Natural killer cell (primary cell): Measurements from ENCODE around the gene TCHHL1. TPM values are rescaled to one million over a fixed set of nuclear protein-coding genes. Genes with fewer than 3 reads are reported as not detected.

Source experiments
- ATAC-seq, 3 donors: fragments of 150-1000 bp in 2 of 3; fragments of 200-7000 bp in 1 of 3; cut with Tn5 transposase; 1 replicate in 1 of 3; 2 replicates in 2 of 3; pipeline ENCODE4 v1.10.0; 2021; ENCODE audit warnings: mild to moderate bottlenecking in 2 of 3, moderate library complexity in 2 of 3
- DNase-seq, 2 donors: peaks; one replicate each; pipeline versions ENCODE4 v3.0.0 to v3.0.0-alpha.2; 2013 to 2021; ENCODE audit warnings: mixed read lengths in 1 of 2
- H3K27ac ChIP-seq: one replicate; pipeline ENCODE4 v1.5.1; 2013; ENCODE audit warnings: mild to moderate bottlenecking, low read length
- H3K27me3 ChIP-seq: one replicate; pipeline ENCODE4 v1.6.1; 2013; ENCODE audit warnings: low read length; ENCODE audit not compliant: control insufficient read depth, insufficient read depth
- H3K36me3 ChIP-seq: one replicate; pipeline ENCODE4 v1.6.1; 2013; ENCODE audit warnings: low read length; ENCODE audit not compliant: control insufficient read depth, insufficient read depth
- H3K4me1 ChIP-seq: one replicate; pipeline ENCODE4 v1.6.1; 2013; ENCODE audit warnings: low read length; ENCODE audit not compliant: control insufficient read depth, insufficient read depth
- H3K4me3 ChIP-seq: one replicate; pipeline ENCODE4 v1.5.1; 2013; ENCODE audit warnings: low read length
- H3K9me3 ChIP-seq: one replicate; pipeline ENCODE4 v1.6.1; 2013; ENCODE audit warnings: low read length; ENCODE audit not compliant: control insufficient read depth, insufficient read depth
- H3K27ac Mint-ChIP-seq, 2 donors: one replicate each; pipeline ENCODE4 v1.8.0; 2022; ENCODE audit warnings: mild to moderate bottlenecking in 2 of 2, mixed read lengths in 2 of 2, moderate library complexity in 1 of 2
- H3K27me3 Mint-ChIP-seq, 2 donors: one replicate each; pipeline ENCODE4 v1.8.0; 2022; ENCODE audit warnings: low read depth in 2 of 2, mixed read lengths in 2 of 2
- H3K36me3 Mint-ChIP-seq: one replicate; pipeline ENCODE4 v1.8.0; 2022; ENCODE audit warnings: mixed read lengths
- H3K4me1 Mint-ChIP-seq, 2 donors: one replicate each; pipeline ENCODE4 v1.8.0; 2022; ENCODE audit warnings: mixed read lengths in 2 of 2
- H3K4me3 Mint-ChIP-seq: one replicate; pipeline ENCODE4 v1.8.0; 2022; ENCODE audit warnings: mild to moderate bottlenecking, moderate library complexity, mixed read lengths
- H3K9me3 Mint-ChIP-seq, 2 donors: one replicate each; pipeline ENCODE4 v1.8.0; 2022; ENCODE audit warnings: mixed read lengths in 2 of 2
- CTCF ChIP-seq: fragments of 200-600 bp; IDR thresholded peaks from one replicate; pipeline ENCODE4 v1.8.0; 2022; ENCODE audit warnings: antibody characterized with exemption
- WGBS: methylation state at CpG from one replicate; pipeline ENCODE4 v1.1.7; 2013; ENCODE audit warnings: missing lambda C conversion rate; ENCODE audit not compliant: insufficient coverage; 5-methylcytosine and 5-hydroxymethylcytosine counted together
- intact Hi-C: fragments of 100-400 bp; cut with micrococcal nuclease; formaldehyde crosslinking; loops from one replicate; pipeline ENCODE4 v1.14.2; 2022
- total RNA-seq, 4 donors: library from RNA; stranded (reverse); fragments of 120-200 nt in 1 of 4; gene quantifications; one replicate each; pipeline versions ENCODE4 v1.2.3 to v1.2.4, GENCODE V29; 2013 to 2022

The TCHHL1 gene
- total RNA-seq, 3 donors from 2014 or later (not counting 1 experiment from before 2014, with no cell fraction given), result not detected

- no peaks in the 10 kb centered on the region for H3K36me3 ChIP-seq
- H3K4me1 ChIP-seq, result peaks cover 39% of the 10 kb centered on the region
- Mint-ChIP-seq H3K4me1 (no peaks in the 10 kb centered on the region), H3K27ac (no peak overlapping the region), H3K27me3 (peaks cover 0 to 25% of the 10 kb centered on the region in 2 donors), H3K4me3 (no peak overlapping the region), H3K9me3 (no peaks in the 10 kb centered on the region), H3K36me3 (no peaks in the 10 kb centered on the region)
- H3K9me3 ChIP-seq, result no peaks in the 10 kb centered on the region
- peaks cover 62% of the 10 kb centered on the region for H3K27me3 ChIP-seq
- 12% methylated on average over 31 of the region's 31 CpGs for WGBS
- H3K4me3 ChIP-seq, result no peak overlapping the region
- intact Hi-C loops, result no loop called here
- TF ChIP-seq CTCF, result no peak
- DNase-seq (peak in 1 of 2 donors; percentile 6), ATAC-seq (no peak)
- no peak overlapping the region for H3K27ac ChIP-seq
Measured at GRCh38 chr1:152109231-152109997, 20.6 kb upstream of the TCHHL1 start.

GRCh38 chr1:152108882-152109222, 20.0 kb upstream of the TCHHL1 start:
- no peak overlapping the region for H3K4me3 ChIP-seq
- no peaks in the 10 kb centered on the region for H3K9me3 ChIP-seq
- intact Hi-C loops, result no loop called here
- no peaks in the 10 kb centered on the region for H3K36me3 ChIP-seq
- Mint-ChIP-seq H3K27ac (no peak overlapping the region), H3K4me1 (no peaks in the 10 kb centered on the region), H3K4me3 (no peak overlapping the region), H3K27me3 (peaks cover 2 to 20% of the 10 kb centered on the region in 2 donors), H3K36me3 (no peaks in the 10 kb centered on the region), H3K9me3 (no peaks in the 10 kb centered on the region)
- 21% methylated on average over 28 of the region's 28 CpGs for WGBS
- H3K27me3 ChIP-seq, result peaks cover 60% of the 10 kb centered on the region
- ATAC-seq (no peak), DNase-seq (no peak)
- peaks cover 39% of the 10 kb centered on the region for H3K4me1 ChIP-seq
- no peak overlapping the region for H3K27ac ChIP-seq
- TF ChIP-seq CTCF, result no peak

- Histone ChIP-seq H3K36me3 (no peaks in the 10 kb centered on the region), H3K27ac (no peak overlapping the region), H3K4me1 (peaks cover 39% of the 10 kb centered on the region), H3K4me3 (no peak overlapping the region), H3K27me3 (peaks cover 56% of the 10 kb centered on the region), H3K9me3 (no peaks in the 10 kb centered on the region)
- ATAC-seq (no peak), DNase-seq (no peak)
- H3K27me3 Mint-ChIP-seq, result peaks cover 8 to 24% of the 10 kb centered on the region in 2 donors
- no peaks in the 10 kb centered on the region for H3K4me1 Mint-ChIP-seq
- H3K9me3 Mint-ChIP-seq, result no peaks in the 10 kb centered on the region
- H3K36me3 Mint-ChIP-seq, result no peaks in the 10 kb centered on the region
- 11% methylated on average over 67 of the region's 67 CpGs for WGBS
- intact Hi-C loops, result no loop called here
- H3K4me3 Mint-ChIP-seq, result no peak overlapping the region
- no peak for TF ChIP-seq CTCF
- no peak overlapping the region for H3K27ac Mint-ChIP-seq
Measured at GRCh38 chr1:152107984-152108881, 19.4 kb upstream of the TCHHL1 start.
